WERI-Rb-1 (cell line): ENCODE results near the gene FAM151B.
"Not testable (repeated sequence)": the region's sequence is repeated elsewhere in the genome, so short reads cannot be mapped to it uniquely, and the experiment has no call there.

ENCODE experiments used
- DNase-seq: peaks from one replicate; pipeline ENCODE4 v3.0.0-alpha.2; 2020
- H3K27ac ChIP-seq: fragments of 250-450 bp; sonication (Bioruptor Pico); 2 replicates; pipeline ENCODE4 v1.5.1; 2020; ENCODE audit warnings: mild to moderate bottlenecking, moderate library complexity
- H3K27me3 ChIP-seq: fragments of 250-450 bp; sonication (Bioruptor Pico); 2 replicates; pipeline ENCODE4 v1.5.1; 2021; ENCODE audit warnings: mild to moderate bottlenecking, low read depth, moderate library complexity; ENCODE audit not compliant: insufficient read depth, severe bottlenecking
- H3K36me3 ChIP-seq: fragments of 250-450 bp; sonication (Bioruptor Pico); 2 replicates; pipeline ENCODE4 v1.5.1; 2020; ENCODE audit warnings: mild to moderate bottlenecking, moderate library complexity
- H3K4me3 ChIP-seq: 2 replicates; pipeline ENCODE4 v1.5.1; 2011; ENCODE audit warnings: low read depth, mild to moderate bottlenecking, control low read depth, low read length
- H3K9me3 ChIP-seq: fragments of 250-450 bp; sonication (Bioruptor Pico); 2 replicates; pipeline ENCODE4 v1.5.1; 2021; ENCODE audit warnings: mild to moderate bottlenecking, moderate library complexity; ENCODE audit not compliant: severe bottlenecking
- CTCF ChIP-seq: IDR thresholded peaks from 2 replicates; pipeline ENCODE4 v1.5.1; 2011; ENCODE audit warnings: low read depth, mild to moderate bottlenecking, control low read depth, inconsistent platforms, low read length

FAM151B gene

GRCh38 chr5:80491296-80491695 is 3.4 kb downstream of the FAM151B start:
- Histone ChIP-seq H3K4me3 (no peak overlapping the region), H3K27ac (no peak overlapping the region), H3K27me3 (no peaks in the 10 kb centered on the region), H3K9me3 (no peaks in the 10 kb centered on the region), H3K36me3 (no peaks in the 10 kb centered on the region)
- TF ChIP-seq CTCF = no peak
- no peak for DNase-seq

- Histone ChIP-seq H3K9me3 (no peaks in the 10 kb centered on the region), H3K4me3 (no peak overlapping the region), H3K27me3 (no peaks in the 10 kb centered on the region), H3K36me3 (no peaks in the 10 kb centered on the region), H3K27ac (no peak overlapping the region)
- no peak for TF ChIP-seq CTCF
- no peak for DNase-seq
Observed at GRCh38 chr5:80492741-80493140, 4.8 kb downstream of the FAM151B start.

- H3K27me3 ChIP-seq, H3K4me3 ChIP-seq, H3K9me3 ChIP-seq, H3K27ac ChIP-seq, DNase-seq, H3K36me3 ChIP-seq: not testable (repeated sequence)
Observed at GRCh38 chr5:80493443-80493842, 5.5 kb downstream of the FAM151B start.

- TF ChIP-seq CTCF = no peak
- Histone ChIP-seq H3K9me3 (no peaks in the 10 kb centered on the region), H3K27ac (no peak overlapping the region), H3K27me3 (no peaks in the 10 kb centered on the region), H3K36me3 (no peaks in the 10 kb centered on the region), H3K4me3 (no peak overlapping the region)
- no peak for DNase-seq
Observed at GRCh38 chr5:80495891-80496290, 8.0 kb downstream of the FAM151B start.

- no peak for TF ChIP-seq CTCF
- Histone ChIP-seq H3K9me3 (no peaks in the 10 kb centered on the region), H3K27me3 (no peaks in the 10 kb centered on the region), H3K4me3 (no peak overlapping the region), H3K36me3 (no peaks in the 10 kb centered on the region), H3K27ac (no peak overlapping the region)
- no peak for DNase-seq
Observed at GRCh38 chr5:80502800-80503199, 14.9 kb downstream of the FAM151B start.

GRCh38 chr5:80503641-80504040 is 15.7 kb downstream of the FAM151B start:
- no peak for TF ChIP-seq CTCF
- H3K36me3 ChIP-seq = no peaks in the 10 kb centered on the region

More at GRCh38 chr5:80503641-80504040, 15.7 kb downstream of the FAM151B start:
- H3K9me3 ChIP-seq = no peaks in the 10 kb centered on the region
- no peak overlapping the region for H3K4me3 ChIP-seq
- no peaks in the 10 kb centered on the region for H3K27me3 ChIP-seq
- H3K27ac ChIP-seq = no peak overlapping the region
- no peak for DNase-seq
